Measurements from ENCODE around the gene SREBF1. TPM values are rescaled to one million over a fixed set of nuclear protein-coding genes. Genes with fewer than 3 reads are reported as not detected.

Gene SREBF1
- total RNA-seq, 1 donor from 2014 or later, result 89.3 TPM

- peak; percentile 62 for DNase-seq
Observed at GRCh38 chr17:17781591-17782496, 54.9 kb downstream of the SREBF1 start.

DNA sequence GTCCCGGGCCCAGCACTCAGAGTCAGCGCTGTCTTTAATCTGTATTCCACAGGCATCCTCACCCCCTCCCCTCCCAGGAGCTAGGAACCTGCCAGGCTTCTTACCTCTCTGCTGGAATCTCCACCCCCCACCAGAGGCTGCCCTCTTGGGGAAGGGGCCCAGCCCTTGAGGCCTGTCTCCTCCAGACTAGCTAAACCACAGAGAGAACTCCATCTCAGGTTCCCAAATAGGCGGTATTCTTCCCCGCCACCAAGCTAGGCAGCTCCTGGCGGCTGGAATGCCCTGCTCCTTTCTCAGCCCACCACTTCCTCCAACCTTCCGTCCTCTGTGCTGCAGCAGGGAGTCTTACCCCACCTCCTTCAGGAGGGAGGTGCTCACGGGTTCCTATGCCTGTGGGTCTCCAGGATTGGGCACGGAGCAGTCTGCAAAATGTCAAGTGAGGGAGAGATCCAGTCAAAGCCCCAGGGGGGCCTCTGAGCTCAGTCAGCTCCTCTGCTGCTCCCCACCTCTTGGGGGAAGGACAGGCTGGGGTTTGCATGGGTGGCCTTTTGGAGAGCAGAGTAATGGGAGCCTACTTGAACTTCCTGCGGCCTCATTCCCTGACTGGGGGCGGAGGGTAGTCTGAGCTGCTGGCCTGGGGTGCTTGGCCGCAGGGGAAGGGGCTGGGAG is 55.7 kb downstream of the SREBF1 start:
- DNase-seq, result peak; percentile 22

DNA sequence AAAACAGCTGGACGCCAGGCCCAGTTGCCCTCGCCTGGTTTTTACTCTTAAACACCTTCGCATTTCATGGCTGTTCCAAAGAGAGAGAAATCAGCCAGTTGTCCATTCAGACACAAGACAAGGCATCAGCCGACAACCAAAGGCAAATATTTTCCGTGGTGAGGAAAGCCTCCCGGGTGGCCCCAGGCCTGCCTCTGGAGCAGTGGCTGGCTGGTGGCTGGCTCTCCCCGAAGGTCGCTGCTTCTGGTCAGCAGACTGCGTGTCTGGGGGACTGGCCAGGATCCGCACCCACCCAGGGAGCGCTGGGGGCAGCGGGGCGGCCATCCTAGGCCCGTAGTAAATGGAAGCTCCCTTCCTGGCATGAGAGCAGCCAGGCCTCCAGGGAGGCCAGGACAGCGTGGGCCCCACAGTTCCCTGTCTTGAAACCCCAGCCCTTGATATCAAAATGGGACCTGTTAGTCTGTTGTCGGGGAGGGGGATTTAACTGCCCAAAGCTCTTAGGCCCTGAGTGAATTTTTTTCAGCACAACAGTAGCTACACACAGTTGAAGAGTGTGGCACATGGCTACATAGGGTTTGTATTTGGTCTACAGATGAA is 57.7 kb downstream of the SREBF1 start:
- DNase-seq, result no peak

GRCh38 chr17:17778308-17779014 is 58.3 kb downstream of the SREBF1 start:
- DNase-seq, result peak; percentile 93

DNA sequence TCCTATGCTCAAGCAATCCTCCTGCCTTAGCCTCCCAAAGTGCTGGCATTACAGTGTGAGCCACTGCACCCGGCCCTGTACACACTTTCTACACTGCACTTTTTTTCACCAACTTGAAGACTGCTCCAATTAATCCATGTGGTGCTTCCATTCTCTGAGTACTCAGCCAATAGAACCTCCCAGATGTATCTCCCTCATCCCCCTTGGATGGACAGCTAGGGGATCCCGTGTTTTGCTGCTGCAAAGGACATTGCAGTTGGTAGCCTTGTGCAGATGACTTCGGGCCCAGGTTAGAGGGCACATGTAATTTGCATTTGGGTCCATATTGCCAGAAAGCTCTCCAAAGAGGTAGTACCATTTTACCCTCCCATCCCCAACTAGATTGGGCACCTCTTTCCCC is 59.9 kb downstream of the SREBF1 start:
- no peak for DNase-seq

DNA sequence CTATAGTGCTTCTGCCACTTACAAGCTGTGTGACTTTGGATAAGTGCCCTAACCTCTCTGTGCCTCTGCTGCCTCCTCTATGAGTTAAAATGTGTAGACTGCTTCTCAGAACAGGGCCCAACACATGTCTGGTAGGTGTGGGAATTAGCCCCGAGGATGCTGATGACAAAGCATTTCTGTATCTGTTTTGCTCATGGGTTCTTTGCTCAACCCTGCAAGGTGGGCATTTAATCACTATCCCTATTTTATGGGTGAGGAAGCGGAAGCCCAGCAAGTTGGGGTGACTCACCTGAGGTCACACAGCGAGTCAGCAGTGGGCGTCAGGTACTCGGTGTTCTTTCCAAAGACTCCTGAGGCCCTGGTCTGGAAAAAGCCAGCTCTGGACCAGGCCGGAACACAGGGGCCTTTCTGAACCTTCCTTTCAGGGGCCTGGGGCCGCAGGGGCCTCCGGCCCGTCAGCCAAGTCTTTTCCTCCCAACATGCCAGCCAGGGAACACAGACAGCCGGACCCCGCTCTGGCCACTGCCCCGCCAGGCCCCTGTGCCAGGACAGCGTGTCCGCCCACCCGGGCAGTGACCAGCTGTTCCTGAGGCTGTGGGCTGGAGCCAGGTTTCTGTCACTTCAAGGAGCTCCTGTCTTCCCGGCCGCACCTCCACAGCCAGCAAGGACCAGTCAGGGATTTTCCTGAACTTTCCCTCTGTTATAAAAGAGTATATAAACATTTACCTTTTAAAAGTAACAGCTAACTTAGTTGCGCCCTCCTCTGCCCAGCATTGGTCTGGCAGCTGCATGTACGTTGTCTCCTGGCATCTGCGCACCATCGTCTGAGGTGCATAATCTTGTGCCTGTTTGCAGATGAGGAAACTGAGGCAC is 62.5 kb downstream of the SREBF1 start:
- no peak for DNase-seq

- no peak for DNase-seq
Observed at GRCh38 chr17:17772231-17772630, 64.6 kb downstream of the SREBF1 start.

- DNase-seq, result no peak
Observed at GRCh38 chr17:17771498-17772201, 65.1 kb downstream of the SREBF1 start.

GRCh38 chr17:17770632-17771044 is 66.1 kb downstream of the SREBF1 start:
- DNase-seq, result no peak

DNA sequence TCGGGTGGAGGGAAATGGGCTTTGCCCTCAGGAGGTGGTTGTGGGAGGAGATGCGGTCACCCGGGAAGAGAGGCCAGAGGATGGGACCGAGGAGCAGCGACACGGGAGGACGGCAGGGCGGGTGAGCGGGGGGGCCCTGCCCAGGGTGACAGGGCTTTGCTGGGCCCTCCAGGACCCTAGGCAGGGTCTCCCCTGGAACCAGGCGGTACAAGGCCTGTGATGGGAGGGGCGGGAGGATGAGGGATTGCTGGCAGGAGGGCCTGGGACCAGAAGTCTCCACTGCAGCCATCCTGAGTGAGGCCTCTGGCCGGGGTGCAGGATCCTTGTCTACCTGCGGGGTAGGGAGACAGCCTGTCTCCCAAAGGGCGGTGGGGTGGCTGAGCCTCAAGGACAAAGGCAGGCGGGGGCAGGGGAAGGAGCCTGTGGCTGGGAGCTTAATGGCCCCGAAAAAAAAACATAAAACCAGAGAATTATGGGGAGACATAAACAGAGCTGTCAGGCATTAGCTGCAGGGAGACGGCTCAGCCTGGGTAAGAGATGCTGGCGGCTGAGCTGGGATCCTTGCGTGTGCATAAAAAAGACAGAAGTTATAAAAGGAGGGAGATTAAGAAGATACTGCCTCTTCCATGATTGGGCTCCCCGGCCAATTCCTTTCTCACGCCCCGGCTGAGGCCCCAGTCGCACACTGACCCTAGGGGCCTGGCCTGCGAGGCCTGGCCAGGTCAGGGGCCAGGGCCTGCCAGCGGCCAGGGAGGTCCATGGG is 66.7 kb downstream of the SREBF1 start:
- DNase-seq, result no peak

DNA sequence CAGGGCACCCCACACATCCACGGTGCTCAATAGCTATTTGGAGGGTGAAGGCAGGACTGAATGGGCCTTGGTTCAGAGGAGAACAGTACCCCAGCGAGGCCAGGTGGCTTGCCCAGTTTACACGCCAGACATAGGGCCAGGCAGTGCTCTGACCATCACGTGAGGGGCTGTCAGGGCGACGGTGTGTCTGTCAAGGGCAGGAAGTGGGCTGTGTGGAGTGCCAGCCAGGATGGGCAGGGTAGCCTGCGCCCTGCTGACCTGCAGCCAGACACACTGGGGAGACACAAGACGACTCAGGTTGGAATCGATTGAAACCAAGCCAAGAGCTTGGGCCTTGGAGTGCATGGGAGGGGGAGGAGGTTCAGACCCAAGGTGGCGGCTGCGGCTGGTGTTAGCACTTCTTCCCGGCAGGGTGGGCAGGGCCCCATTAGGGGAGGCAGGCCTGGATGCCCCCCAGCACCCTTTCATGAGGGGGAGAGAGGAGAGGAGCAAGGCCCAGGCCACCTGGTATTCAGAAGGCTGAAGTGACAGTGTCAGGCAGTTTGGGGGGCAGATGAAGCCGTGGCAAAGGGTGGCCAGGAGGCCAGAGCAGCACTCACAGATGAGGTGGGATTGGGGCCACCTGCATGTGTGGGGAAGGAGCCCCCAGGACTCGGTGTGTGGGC is 68.2 kb downstream of the SREBF1 start:
- DNase-seq, result no peak

GRCh38 chr17:17767887-17768418 is 68.8 kb downstream of the SREBF1 start:
- DNase-seq, result no peak

- no peak for DNase-seq
Observed at GRCh38 chr17:17767154-17767869, 69.5 kb downstream of the SREBF1 start.

DNA sequence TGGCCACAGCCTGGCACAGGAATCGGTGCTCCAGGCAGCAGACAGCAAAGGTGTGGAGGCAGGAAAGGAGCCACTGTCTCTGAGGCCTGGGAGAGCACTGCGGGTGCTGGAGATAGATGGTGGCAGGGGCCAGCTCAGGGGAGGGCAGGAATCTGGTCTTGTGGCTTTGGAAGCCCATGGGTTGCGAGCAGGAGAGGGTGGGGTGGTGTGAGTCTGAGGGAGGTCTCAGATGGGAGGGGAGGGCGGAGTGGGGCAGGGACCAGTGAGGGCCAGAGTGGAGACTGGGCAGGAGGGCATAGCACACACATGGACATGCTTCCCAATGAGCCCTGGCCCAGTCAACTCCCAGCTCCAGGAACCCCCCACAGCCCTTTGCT is 70.1 kb downstream of the SREBF1 start:
- DNase-seq, result no peak

- no peak for DNase-seq
Observed at GRCh38 chr17:17766077-17766743, 70.6 kb downstream of the SREBF1 start.

GRCh38 chr17:17765359-17766076 is 71.3 kb downstream of the SREBF1 start:
- no peak for DNase-seq

GRCh38 chr17:17763734-17764133 is 73.1 kb downstream of the SREBF1 start:
- no peak for DNase-seq
